HG02981 (cell line): Measurements from ENCODE around the gene TSC22D3.
"Not testable (repeated sequence)": the region's sequence is repeated elsewhere in the genome, so short reads cannot be mapped to it uniquely, and the experiment has no call there.

Experiments used
- ATAC-seq: cut with Tn5 transposase; IDR thresholded peaks from one replicate; pipeline ENCODE4 v1.9.1; 2021; ENCODE audit warnings: mild to moderate bottlenecking, moderate library complexity; ENCODE audit not compliant: unreplicated experiment

TSC22D3 gene

DNA sequence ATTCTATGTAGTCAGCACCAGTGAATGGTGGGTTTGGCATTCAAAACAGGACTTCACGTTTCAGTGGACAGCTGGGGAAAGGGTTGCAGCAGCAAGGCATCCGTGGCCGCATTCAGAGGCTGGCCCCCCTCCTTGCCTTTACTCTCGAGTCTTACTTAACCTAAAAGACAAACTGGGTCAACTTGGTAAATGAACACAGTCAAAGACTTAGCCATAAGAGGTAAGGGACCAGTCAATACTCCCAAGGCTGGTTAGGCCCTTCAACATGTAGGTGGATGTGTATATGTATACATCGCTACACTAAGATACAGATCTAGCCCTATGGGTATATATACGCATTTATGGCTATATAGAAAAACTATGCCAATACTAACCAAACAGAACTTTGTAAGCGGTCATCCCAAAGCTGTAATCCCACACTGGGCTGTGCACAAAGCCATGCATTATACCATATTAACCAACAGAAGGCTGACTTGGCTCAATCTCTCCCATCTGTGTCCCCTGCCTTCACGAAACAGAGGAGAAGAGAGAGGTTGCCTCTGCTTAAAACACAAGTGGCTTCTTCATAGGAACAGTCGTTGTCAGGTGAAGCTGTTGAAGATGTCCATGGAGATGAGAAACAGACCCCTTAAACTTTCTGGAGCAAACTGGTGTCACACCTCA is 61.9 kb downstream of the TSC22D3 start:
- ATAC-seq = no peak

DNA sequence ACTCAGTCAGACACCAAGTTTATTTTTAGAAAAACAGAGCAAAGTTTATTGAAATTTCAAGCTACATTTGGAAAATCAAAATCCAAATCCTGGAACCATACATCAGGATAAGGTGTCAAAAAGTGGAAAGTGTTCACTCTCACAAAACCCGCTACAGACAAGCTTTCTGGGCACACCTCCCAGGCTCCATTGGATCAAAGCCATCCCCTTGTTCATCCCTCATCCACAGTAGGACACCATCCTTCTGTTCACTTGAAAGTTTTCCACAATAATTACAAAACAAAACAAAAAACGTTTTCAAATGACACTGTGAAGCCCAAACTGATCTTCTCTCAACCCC is 62.4 kb downstream of the TSC22D3 start:
- ATAC-seq = no peak

DNA sequence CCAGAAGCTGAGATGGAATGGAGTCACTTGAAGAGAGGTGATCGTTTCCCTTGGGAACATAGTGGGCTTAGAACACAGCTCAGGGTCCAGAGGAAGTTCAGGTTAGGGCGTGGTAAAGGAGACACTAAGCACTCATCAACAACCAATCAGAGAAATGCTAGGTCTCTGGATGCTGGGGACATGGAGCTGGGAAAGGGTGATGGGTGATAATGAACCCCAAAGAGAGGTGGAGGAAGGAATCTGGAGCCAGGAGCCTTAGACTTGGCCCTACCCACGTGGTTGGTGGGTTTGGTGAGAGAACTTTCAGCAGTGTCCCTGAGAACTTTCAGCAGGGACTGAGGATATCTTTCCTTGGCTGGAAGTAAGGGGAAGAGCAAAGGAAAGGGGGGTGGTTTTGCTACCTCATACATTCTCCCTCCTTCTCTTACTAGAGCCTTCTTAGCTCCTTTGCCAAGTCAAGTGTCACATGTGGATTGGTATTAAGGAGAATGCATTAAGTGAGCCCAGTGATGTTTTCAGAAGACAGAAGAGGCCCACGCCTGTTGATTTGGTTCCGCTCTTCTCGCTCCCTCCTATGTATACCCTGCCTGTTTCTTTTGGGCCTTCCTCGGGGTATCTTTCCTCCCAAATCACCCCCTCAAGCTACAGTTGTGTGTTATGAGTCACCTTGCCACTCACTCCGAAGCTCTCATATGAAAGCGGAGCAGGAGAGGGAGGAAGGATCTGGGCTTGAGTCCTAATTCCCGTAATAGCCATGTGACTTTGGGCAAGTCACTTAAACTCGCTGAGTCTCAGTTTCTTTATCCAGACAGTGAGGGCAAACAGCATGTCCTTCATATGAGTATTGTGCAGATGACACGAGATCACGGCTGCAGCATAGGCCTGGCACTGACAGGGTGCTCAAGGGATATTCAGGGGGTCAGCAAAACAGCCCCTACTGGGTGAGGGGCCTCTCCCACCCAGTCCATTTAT is 63.1 kb downstream of the TSC22D3 start:
- ATAC-seq = no peak

DNA sequence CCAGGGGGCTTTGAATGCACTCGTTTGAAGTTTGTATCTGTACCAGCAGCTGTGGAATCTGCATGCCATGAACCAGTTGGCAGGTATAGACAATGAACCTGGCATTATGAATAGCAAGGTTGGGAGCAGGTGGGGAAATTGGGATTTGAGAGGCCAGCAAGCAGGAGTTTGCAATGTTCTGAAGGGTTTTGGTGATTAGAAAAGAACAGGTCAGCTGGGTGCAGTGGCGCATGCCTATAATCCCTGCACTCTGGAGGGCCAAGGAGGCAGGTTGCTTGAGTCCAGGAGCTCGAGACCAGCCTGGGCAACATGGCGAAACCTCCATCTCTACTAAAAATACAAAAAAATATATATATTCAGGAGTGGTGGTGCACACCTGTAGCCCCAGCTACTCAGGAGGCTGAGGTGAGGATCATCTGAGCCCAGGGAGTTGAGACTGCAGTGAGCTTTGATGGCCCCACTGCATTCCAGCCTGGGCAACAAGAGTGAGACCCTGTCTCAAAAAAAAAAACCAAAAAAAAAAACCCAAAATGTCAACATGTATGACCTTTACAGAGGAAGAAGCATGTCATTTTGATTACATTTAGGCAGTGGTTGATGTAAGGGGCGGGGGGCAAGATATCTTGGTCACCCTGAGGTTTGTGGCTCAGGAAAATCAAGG is 63.9 kb downstream of the TSC22D3 start:
- ATAC-seq = no peak

DNA sequence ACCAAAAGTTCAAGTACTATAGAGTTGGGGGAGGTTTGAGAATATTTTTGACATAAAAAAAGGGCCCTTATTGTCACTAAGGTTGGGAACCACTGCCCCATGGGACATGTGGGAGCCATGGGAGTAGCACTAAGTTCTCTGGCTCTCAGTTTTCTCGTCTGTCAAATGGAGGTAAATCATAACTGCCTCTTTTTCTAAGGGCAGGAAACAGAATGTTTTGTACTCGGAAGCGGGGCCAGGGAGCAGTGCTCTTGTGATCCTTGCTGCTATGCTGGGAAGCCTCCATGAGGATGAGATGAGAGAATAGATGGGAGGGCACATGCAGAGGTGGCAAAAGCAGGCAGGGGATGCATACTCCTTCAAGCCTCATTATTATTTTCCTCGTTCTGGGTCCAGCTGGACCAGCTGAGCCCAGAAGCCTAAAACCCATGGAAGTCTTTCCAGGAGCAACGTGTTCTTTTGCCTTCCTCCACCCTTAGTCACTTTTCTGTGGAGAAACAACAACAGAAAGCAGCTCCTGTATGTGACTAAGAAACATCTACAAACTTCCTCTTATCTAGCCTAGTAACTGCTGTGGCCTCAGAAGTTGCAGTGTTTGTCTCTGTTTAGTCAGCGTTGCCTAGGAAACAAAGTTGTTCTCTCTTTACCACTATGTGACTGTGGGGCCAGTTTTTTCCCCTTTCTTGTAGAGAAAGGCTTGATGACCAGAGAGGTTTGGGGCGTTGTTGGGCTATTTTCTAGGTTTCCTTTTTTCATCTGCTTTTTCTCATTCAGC is 64.8 kb downstream of the TSC22D3 start:
- peak; percentile 71 for ATAC-seq

DNA sequence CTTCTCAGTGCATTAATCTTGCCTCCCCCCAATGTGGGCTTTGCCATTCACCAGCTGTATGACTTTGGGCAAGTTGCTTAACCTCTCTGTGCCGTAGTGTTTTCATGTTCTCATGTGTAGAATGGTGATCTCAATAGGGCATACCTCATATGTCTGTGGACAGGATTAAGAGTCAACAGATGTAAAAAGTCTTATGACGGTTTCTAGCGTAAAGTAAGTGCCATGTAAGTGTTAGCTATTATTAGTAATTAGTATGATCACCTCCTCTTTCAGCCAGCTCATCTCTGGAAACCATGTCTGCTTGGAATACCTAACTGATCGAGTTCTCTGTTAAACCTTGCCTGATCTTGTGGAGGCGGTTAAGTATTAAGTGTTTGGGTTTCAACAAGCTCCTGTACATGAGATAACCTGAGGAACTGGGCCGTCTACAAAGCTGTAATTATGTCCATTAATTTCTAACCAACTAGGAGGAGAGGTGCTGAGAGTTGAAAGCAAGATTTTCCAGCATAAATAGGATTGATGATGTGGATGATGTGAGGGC is 66.3 kb downstream of the TSC22D3 start:
- peak; percentile 44 for ATAC-seq

DNA sequence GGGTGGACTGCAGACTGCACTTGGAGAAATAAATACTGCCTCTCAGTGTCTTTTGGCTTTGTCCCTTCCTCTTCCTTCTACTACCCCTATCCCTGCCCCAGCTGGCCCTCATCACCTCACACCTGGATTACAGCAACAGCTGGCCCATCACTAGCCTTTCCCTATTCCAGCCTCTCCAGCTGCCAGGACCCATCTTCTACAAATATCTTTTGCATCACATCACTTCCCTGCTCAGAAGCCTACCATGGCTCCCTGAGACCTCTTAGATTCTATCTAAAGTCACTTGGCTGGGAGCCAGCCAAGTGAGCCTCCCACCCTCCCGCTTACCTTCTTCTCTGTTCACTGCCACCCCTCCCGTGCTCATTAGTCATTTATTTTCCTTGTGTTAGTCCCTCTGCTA is 66.8 kb downstream of the TSC22D3 start:
- ATAC-seq = no peak

DNA sequence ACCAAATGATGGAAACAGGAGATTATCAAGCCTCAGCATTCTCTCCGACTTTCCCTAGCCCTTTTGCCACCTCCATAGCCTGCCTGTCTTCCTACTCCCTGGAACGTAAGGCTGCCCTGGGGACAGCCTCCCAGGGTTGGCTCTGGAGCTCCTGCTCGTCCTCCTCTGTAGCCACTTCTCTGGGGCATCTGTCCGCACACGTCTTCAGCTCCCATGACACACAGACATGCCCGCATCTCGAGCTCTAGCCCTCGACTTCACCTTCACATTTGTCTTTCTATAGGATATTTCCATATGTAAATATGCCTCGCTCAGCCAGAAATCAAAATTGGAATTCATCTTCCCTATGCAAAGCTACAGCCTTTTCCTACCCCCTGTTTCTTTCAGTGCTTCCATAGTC is 67.7 kb downstream of the TSC22D3 start:
- ATAC-seq = no peak

DNA sequence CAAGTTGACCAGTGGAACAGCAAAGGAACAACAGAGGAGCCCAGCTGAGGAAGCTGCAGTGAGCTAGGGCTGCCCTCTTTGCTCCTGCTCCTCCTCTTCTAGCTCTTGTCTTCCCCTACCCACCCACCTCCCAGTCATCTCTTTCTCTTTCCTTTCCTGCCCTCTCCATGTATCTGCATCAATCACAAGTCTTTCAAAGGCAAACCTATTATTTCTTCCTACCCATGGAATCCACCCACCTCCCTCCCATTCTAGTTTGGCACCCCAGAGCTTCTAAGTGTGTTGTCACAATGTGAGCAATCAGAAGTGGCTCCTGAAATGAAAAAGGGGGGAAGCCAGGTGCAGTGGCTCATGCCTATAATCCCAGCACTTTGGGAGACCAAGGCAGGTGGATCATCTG is 69.3 kb downstream of the TSC22D3 start:
- ATAC-seq = no peak

DNA sequence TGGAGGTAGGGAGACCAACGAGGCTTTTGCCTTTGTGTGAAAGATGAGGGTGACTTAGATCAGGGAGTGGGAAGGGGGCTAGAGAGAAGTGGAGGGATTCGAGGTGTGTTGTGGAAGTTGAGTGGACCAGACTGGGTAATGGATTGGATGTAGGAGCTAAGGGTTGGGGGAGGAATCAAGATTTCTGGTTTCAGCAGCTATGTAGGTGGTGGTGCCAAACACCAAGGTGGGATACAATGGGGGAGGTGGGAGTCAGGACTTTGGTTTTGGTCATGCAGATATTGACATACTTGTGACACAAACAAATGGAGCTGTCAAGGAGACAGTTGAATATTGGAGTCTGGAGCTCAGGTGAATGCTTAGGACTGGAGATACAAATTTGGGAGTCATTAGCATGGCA is 71.0 kb downstream of the TSC22D3 start:
- no peak for ATAC-seq

DNA sequence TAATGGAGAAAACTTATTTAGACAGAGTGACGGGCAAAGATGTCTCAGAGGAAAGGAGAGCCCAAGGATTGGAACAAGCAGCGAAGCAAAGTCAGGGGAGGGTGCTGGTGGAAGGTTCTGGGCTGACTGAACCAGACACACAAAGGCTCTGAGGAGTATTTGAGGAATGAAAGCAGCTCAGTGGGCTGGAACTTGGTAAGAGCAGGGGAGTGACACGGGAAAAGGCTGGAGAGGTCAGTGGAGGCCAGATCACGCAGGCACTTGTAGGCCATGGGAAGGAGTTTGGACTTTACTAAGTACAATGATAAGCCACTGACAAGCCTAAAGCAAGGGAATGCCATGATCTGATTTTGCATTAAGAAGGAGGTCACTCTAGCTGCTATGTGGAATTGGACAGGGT is 71.4 kb downstream of the TSC22D3 start:
- ATAC-seq = no peak

DNA sequence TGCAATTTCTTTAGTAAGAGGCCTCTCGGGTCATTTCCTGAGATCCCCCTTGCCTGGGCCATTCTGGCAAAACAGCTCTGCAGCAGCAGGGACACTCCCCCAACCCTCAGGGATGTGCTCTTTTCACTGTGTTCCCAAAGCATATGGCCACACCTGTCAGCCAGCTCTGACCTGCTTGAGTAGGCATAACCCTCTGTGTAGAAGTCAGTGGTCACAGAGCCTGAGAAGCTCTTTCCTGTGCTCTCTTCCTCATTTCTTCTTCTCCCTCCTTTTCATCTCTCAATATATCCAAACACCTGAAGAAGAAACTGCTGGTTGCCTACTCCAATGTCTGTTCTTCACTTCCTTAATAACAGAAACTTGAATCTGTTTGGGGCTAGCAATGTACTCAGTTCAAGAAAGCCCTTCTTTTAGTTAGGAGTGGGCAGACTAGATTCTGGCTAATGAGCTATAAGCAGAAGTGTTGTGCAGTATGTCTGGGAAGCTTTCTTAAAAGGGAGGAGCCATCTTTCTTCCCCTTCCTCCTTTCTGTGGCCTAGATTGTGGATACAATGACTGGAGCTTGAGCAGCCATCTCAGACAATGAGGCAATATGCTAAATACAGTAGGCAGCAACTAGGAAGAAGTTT is 74.0 kb downstream of the TSC22D3 start:
- peak; percentile 80 for ATAC-seq

DNA sequence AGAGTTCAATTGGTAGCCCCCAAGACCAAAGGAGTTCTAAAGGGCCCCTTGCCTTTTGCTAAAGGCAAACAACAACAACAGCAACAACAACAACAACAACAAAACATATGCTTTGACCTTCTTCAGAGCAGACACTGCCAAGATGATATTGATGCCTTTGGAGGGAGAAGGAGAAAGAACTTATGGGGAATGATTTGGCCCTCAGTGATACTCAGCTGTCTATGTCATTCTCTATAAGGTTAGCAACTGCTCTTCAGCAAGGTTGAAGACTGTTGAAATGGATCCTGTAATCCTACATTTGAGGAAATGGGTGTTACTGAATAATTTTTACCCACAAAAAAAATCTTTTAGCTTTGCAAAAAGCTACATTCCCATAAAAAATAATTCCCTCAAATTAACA is 74.8 kb downstream of the TSC22D3 start:
- no peak for ATAC-seq

DNA sequence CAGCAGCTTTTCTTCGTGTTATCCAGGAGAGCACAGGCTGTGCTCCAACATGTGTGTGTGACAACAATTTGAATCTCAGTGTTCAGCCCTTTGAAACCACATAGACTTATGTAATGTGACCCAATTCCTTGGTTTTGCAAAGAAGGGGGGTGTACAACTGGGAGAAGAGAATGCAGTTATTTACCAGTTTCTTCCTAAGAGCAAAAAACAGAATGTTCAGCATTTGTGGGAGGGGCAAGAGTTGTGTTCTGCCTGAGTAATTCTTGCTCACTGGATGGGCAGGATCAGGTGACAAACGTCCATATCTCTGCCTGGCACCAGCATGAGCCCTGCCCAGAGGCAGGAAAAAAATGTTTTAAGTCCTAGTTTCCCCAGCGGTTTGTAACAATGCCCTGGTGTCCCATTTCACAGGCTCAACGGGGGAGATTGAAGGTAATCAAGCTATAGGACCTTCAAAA is 75.2 kb downstream of the TSC22D3 start:
- ATAC-seq = no peak

DNA sequence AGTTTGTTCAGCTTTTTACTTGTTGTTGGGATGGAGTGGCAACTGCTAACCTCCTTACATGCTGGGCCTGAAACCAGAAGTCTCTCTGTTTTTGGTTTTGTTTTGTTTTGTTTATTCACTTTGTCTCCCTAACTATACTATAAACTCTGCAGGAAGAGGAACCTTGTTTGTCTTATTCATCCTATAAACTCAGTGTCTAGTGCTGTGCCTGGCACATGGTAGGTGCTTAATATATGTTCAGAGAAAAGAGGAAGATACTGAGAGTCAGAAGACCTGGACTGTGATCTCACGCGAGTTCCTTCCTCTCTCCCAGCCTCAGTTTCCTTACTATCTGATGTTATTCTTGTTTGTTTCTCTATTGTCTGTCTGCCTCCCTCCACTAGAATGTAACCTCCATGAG is 76.0 kb downstream of the TSC22D3 start:
- ATAC-seq = no peak

DNA sequence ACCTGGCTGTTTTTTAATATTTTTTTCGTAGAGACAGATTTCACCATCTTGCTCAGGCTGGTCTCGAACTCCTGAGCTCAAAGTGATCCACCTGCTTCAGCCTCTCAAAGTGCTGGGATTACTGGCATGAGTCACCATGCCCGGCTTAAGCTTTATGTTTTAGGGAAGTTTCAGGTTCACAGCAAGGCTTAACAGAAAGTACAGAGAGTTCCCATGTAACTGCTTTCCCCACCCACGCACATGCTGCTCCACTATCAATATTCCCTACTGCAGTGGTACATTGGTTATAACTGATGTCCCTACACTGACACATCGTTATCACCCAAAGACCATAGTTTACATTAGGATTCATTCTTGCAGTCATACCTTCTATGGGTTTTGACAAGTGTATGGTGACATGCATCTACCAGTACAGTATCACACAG is 84.6 kb downstream of the TSC22D3 start:
- ATAC-seq = no peak

DNA sequence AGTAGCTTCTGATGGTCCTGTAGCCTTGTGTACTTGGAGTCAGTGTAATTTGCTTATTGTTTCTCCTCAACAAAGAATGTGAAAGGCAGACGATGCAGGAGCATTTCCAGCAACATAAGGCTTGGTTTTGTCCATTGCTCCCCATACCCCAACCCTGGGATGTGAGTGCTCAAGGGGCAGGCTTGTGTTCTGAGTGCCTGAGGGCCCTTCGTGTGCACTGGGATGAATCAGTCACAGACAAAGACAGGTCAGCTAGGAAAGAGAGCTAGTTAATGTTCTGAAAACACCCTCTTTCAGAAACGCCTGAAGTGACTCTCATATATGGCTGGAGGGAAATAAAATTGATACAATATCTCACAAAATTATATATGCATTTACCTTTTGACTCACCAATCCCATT is 88.1 kb downstream of the TSC22D3 start:
- ATAC-seq = no peak

DNA sequence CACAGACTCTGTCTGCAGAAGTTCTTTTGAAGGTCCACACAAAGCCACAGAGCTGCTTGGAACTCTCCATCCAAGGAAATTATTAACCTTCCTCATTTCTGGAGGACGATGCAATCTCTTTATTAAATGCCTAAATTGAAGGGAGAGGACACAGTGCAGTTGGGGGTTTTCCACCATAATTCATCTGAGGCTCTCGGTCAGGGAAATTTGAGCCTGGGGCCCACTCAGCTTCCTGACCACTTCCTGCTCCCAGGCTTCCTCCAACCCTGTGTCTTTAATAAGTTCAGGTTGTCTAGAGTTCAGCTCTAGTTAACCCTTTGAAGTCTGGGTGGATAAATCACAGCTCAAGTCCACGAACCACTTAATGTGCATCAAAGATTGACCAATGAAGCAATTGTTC is 88.8 kb downstream of the TSC22D3 start:
- no peak for ATAC-seq

DNA sequence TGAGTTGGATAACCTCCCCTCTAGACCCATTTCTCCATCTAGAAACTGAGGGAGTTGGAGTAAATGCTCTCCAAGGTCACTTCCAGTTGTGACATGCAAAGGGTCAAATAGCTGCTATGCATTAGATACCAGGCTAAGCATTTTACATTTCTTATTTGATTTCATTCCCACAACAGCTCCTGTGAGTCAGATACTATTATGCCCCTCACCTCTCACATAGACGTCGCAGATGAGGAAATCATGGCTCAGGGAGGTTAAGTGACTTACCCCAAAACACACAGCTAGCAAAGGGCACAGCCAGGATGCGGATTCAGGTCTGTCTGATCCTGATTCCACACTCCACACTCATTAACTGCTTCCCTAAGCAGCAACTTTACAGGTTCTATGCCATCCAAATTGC is 89.6 kb downstream of the TSC22D3 start:
- ATAC-seq = no peak

DNA sequence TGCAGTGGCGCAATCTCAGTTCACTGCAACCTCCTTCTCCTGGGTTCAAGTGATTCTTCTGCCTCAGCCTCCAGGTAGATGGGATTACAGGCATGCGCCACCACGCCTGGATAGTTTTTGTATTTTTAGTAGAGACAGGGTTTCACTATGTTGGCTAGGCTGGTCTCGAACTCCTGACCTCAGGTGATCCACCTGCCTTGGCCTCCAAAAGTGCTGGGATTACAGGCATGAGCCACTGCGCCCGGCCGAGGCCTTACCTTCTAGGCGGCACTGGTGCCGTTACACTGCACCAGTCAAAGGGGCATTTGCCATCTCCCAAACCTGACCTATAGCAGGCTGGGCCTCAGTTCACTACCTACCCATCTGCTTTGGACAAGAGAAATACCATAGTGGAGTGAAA is 90.0 kb downstream of the TSC22D3 start:
- ATAC-seq = not testable (repeated sequence)
